D721Med (cell line): ENCODE measurements around the gene PXDN.
"Not testable (repeated sequence)": the region's sequence is repeated elsewhere in the genome, so short reads cannot be mapped to it uniquely, and the experiment has no call there.

Source experiments
- DNase-seq: peaks from one replicate; pipeline ENCODE4 v3.0.0; 2011; ENCODE audit warnings: low spot score; ENCODE audit not compliant: insufficient read length
- FAIRE-seq: peaks from 2 replicates; lab custom pipeline; 2011; peaks lifted over from hg19 to GRCh38; lab: Jason Lieb, UNC
- CTCF ChIP-seq: IDR thresholded peaks from 2 replicates; pipeline ENCODE4 v1.5.1; 2012; ENCODE audit warnings: mild to moderate bottlenecking, control low read depth; ENCODE audit not compliant: insufficient read depth; ENCODE audit errors: missing control alignments

Gene PXDN

GRCh38 chr2:1738646-1739302 lies 5.5 kb downstream of the PXDN start:
- DNase-seq (no peak), FAIRE-seq (no peak)
- TF ChIP-seq CTCF, result no peak

GRCh38 chr2:1738163-1738562 lies 6.2 kb downstream of the PXDN start:
- TF ChIP-seq CTCF, result no peak
- no peak for FAIRE-seq

GRCh38 chr2:1736997-1737480 lies 7.3 kb downstream of the PXDN start:
- DNase-seq (no peak), FAIRE-seq (no peak)
- TF ChIP-seq CTCF, result no peak

More at GRCh38 chr2:1738163-1738562, 6.2 kb downstream of the PXDN start:
- no peak for DNase-seq

GRCh38 chr2:1736045-1736444 lies 8.3 kb downstream of the PXDN start:
- FAIRE-seq, result no peak

GRCh38 chr2:1733298-1733697 lies 11.0 kb downstream of the PXDN start:
- not testable (repeated sequence) for FAIRE-seq, DNase-seq

More at GRCh38 chr2:1736045-1736444, 8.3 kb downstream of the PXDN start:
- no peak for TF ChIP-seq CTCF
- no peak for DNase-seq

- FAIRE-seq (no peak), DNase-seq (no peak)
- TF ChIP-seq CTCF, result no peak
Measured at GRCh38 chr2:1731963-1732768, 12.1 kb downstream of the PXDN start.

- no peak for DNase-seq
- no peak for FAIRE-seq
- TF ChIP-seq CTCF, result no peak
Measured at GRCh38 chr2:1731447-1731962, 12.8 kb downstream of the PXDN start.
